NT2/D1 (cell line): ENCODE results near the gene AFAP1L1.

Experiments
- DNase-seq: peaks from one replicate; pipeline ENCODE4 v3.0.0-alpha.2; 2011; ENCODE audit warnings: low read depth, low spot score
- H3K27me3 ChIP-seq: 2 replicates; pipeline ENCODE4 v1.6.0; 2011; ENCODE audit warnings: mild to moderate bottlenecking; ENCODE audit not compliant: insufficient read length, insufficient read depth
- H3K36me3 ChIP-seq: 2 replicates; pipeline ENCODE4 v1.6.1; 2011; ENCODE audit warnings: mild to moderate bottlenecking, low read length, mixed read lengths; ENCODE audit not compliant: insufficient read depth, insufficient read length
- H3K4me1 ChIP-seq: 2 replicates; pipeline ENCODE4 v1.5.1; 2011; ENCODE audit not compliant: insufficient read depth, insufficient read length
- H3K4me3 ChIP-seq: 2 replicates; pipeline ENCODE4 v1.5.1; 2011; ENCODE audit warnings: low read depth; ENCODE audit not compliant: insufficient read length
- H3K9ac ChIP-seq: 2 replicates; pipeline ENCODE4 v1.6.0; 2011; ENCODE audit warnings: low read depth; ENCODE audit not compliant: insufficient read length
- H3K9me3 ChIP-seq: 2 replicates; pipeline ENCODE4 v1.5.1; 2011; ENCODE audit warnings: mild to moderate bottlenecking, low read length; ENCODE audit not compliant: insufficient read depth
- SUZ12 ChIP-seq: IDR thresholded peaks from 2 replicates; pipeline ENCODE4 v1.6.1; 2011; ENCODE audit not compliant: insufficient read length, insufficient read depth; ENCODE audit errors: extremely low read depth
- YY1 ChIP-seq: IDR thresholded peaks from 2 replicates; pipeline ENCODE4 v1.6.1; 2011; ENCODE audit not compliant: insufficient read length, insufficient read depth
- ZNF274 ChIP-seq: IDR thresholded peaks from 2 replicates; pipeline ENCODE4 v1.6.1; 2011; ENCODE audit warnings: mild to moderate bottlenecking, low read depth, low read length

Gene AFAP1L1

DNA sequence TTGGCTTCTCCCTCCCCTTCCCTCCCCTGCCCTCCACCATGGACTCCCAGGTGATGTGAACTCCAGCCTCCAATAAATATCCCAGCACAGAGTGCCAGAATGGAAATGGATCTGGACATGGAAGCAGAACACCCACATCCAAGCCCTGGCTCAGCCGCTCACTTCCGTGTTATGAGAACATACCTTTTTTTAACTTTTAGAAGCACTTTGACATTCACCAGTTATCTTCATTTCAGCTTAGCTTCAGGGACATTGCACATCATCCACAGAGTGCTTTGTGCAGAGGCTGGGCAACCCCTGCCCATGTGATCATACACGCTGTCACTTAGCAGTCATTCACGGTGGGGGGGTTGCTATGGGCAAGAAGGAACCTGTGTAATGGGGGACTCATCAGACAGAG, 9.1 kb downstream of the AFAP1L1 start:
- DNase-seq: no peak
- TF ChIP-seq ZNF274: no peak
- TF ChIP-seq YY1: no peak
- no peak for TF ChIP-seq SUZ12

DNA sequence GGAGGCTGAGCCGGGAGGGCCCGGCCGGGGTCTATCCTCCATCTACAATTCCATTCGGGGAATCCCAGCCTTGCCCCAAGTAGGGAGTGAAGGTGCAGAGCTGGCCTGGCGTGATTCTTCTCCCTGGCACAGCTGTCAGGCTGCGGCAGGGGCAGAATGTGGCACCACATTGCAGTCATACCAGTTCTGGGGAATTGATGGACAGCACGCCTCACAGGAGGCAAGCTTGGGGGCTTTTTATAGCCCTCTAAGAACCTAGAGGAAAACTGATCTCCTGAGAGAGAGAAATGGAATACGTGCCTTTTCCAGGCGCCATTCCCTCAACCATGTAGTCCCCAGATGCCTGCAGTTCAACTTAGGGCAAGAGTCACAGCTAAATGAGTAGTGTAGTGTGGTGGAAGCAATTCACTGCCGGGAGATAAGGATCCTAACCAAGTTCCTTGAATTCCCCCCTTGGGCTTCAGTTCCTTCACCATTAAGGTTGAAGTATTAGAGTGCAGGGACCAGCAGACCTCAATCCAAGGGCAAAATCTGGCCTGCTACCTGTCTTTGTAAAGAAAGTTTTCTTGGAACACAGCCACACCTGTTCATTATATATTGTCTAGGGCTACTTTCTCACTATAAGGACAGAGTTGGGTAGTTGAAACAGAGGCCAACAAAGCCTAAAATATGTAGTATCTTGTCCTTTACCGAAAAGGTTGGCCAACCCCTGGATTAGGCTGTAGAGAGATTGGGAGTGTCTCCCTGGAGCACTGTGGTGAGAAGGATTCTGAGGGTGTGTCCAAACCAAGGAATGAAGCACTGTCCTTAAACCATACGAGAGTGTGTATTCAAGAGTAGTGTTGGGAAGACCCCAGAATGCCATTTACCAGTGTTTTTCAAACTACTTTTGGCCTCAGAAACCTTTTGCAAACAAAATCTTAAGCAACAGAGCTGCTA, 10.6 kb downstream of the AFAP1L1 start:
- H3K4me1 ChIP-seq: no peaks in the 10 kb centered on the region

More for the DNA sequence above, 9.1 kb downstream of the AFAP1L1 start:
- Histone ChIP-seq H3K4me3 (no peak overlapping the region), H3K9me3 (no peaks in the 10 kb centered on the region), H3K4me1 (no peaks in the 10 kb centered on the region), H3K36me3 (no peaks in the 10 kb centered on the region), H3K27me3 (no peaks in the 10 kb centered on the region), H3K9ac (no peak overlapping the region)

DNA sequence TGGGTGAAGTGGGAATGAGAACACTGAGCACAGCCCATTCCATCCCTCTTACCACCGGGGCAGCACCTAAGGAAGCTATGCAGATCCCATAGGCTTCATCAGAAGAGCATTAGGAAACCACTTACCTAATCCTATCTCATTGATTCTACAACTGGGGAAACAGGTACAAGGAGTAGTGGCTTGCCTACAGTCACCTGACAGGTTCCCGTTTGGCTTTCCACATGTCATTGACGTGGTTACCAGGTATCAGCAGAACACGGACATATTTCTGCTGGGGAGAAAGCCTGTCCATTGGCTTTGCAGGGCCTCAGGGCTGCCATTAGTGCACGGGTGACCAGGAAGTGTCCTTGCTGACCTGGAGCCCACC, 11.3 kb downstream of the AFAP1L1 start:
- Histone ChIP-seq H3K9ac (no peak overlapping the region), H3K4me3 (no peak overlapping the region), H3K36me3 (no peaks in the 10 kb centered on the region), H3K4me1 (no peaks in the 10 kb centered on the region), H3K9me3 (no peaks in the 10 kb centered on the region), H3K27me3 (no peaks in the 10 kb centered on the region)
- DNase-seq: no peak
- no peak for TF ChIP-seq SUZ12
- no peak for TF ChIP-seq ZNF274
- no peak for TF ChIP-seq YY1

More for the DNA sequence above, 10.6 kb downstream of the AFAP1L1 start:
- no peak for DNase-seq
- Histone ChIP-seq H3K9ac (no peak overlapping the region), H3K36me3 (no peaks in the 10 kb centered on the region), H3K27me3 (no peaks in the 10 kb centered on the region), H3K4me3 (no peak overlapping the region), H3K9me3 (no peaks in the 10 kb centered on the region)
- TF ChIP-seq ZNF274: no peak

DNA sequence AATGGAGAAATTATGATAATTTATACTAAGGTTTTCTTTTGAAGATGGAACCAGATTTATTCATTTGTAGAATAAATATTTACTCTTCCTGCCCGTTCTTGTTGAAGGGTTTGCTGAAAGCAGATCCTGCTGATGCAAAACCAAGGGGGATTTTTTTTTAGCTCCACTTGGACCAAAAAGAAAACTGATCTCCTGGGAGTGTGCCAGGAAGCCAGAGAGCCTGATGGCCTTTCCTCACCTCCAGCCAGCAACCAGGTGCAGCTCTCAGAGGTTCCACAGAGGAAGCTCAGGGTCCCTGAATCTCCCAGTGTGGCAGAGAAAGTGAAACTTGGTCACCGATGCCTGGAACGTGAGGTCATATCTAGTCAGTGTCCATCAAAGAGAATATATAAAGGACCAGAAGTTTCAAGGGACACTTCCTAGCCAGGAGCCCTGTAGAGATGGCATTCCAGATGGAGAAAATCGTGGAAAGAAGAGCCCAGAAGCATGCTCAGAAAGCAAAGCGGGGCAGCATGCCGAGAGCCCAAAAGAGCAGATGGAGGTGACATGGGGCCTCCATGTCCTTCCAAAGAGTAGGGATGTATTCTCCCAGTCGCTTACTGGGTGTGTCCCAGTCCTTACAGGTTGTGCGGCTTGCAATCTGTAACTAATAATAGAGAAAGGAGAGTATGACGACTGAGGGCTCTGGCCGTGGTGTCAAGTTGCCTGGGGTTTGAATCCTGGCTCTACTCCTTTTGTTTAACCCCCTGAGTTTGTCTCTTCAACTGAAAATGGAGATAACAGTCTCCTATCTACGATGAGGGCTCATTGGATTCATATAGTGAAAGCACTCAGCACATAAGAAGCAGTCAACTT, 12.2 kb downstream of the AFAP1L1 start:
- Histone ChIP-seq H3K4me3 (no peak overlapping the region), H3K9me3 (no peaks in the 10 kb centered on the region), H3K9ac (no peak overlapping the region), H3K36me3 (no peaks in the 10 kb centered on the region), H3K4me1 (peaks cover 2% of the 10 kb centered on the region), H3K27me3 (no peaks in the 10 kb centered on the region)
- TF ChIP-seq YY1: no peak
- no peak for TF ChIP-seq ZNF274
- TF ChIP-seq SUZ12: no peak
- DNase-seq: no peak

DNA sequence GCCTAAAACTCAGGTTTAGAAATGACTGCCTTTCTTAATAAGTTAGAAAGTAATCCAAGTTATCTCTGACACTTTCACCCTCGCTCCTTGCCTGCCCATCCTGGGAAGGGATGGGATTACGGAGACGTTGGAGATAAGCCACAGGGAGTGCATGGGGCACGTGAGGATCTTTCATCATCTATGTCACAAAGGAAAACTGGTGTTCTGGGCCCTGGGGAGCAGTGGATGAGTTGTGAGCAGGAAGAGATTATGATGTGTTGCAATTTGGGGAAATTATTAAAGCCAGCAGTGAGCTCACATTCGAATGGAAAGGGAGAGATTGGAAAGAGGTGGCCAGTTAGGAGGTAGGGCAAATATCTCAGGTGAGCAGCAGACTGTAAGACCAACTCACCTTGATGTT, 12.8 kb downstream of the AFAP1L1 start:
- Histone ChIP-seq H3K4me1 (peaks cover 3% of the 10 kb centered on the region), H3K36me3 (no peaks in the 10 kb centered on the region), H3K9me3 (no peaks in the 10 kb centered on the region), H3K4me3 (no peak overlapping the region), H3K27me3 (no peaks in the 10 kb centered on the region), H3K9ac (no peak overlapping the region)
- DNase-seq: no peak
- no peak for TF ChIP-seq SUZ12
- TF ChIP-seq ZNF274: no peak
- no peak for TF ChIP-seq YY1

DNA sequence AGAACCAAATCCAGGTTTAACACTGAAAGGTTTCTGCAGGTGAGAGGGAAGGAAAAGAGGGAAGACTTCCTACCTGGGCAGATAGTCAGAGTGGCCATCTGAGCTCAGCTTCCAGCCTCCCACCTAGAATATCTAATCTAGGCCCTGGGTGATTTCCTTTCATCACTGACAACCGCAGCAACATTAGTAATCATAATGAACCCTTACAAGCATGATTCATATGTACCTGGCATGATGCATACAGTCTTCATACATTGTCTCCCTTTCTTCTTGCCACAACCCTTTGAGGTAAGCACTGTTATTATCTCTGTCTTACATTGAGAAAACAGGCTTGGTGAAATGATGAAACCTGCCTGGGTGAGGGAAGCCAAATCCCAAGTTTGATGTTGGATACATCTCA, 13.5 kb downstream of the AFAP1L1 start:
- Histone ChIP-seq H3K36me3 (no peaks in the 10 kb centered on the region), H3K9ac (no peak overlapping the region), H3K27me3 (no peaks in the 10 kb centered on the region), H3K9me3 (no peaks in the 10 kb centered on the region), H3K4me1 (peaks cover 4% of the 10 kb centered on the region), H3K4me3 (no peak overlapping the region)
- TF ChIP-seq SUZ12 (no peak), ZNF274 (no peak), YY1 (no peak)
- DNase-seq: no peak

DNA sequence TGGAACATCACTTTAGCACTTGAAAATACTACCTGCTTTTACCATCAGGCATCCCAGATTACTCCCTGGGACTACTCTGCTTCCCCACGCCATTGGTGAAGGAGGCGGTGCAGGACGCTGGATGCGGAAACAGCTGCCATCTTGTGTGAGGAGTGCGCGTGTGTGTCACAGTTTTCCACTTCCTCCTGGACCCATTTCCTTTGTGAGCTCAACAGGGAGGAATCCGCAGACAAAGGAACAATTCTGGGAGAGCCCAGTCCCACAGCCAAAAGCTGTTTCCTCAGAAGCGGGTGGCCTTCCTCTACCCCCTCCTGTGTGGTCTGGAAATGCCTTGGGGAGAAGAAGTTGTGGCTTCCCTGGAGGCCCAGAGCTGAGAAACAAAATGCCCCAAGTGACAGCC, 16.8 kb downstream of the AFAP1L1 start:
- no peaks in the 10 kb centered on the region for H3K36me3 ChIP-seq
- no peak for DNase-seq
- TF ChIP-seq SUZ12 (no peak), ZNF274 (no peak), YY1 (no peak)
- H3K4me1 ChIP-seq: peaks cover 6% of the 10 kb centered on the region
- no peaks in the 10 kb centered on the region for H3K27me3 ChIP-seq
- no peak overlapping the region for H3K4me3 ChIP-seq
- no peak overlapping the region for H3K9ac ChIP-seq
- H3K9me3 ChIP-seq: no peaks in the 10 kb centered on the region
